B cell (primary cell): ENCODE results near the gene AGPAT3.

ENCODE experiments used
- EZH2 ChIP-seq: IDR thresholded peaks from 2 replicates; pipeline ENCODE4 v1.6.1; 2012; ENCODE audit warnings: borderline replicate concordance, low read depth, mild to moderate bottlenecking, moderate library complexity, low read length; ENCODE audit not compliant: insufficient read depth, poor library complexity, severe bottlenecking
- TF ChIP-seq, protein P1 (sequence below): fragments of 200-600 bp; IDR thresholded peaks from one replicate; pipeline ENCODE4 v1.8.0; 2022; ENCODE audit warnings: antibody characterized with exemption, mild to moderate bottlenecking

DNA sequence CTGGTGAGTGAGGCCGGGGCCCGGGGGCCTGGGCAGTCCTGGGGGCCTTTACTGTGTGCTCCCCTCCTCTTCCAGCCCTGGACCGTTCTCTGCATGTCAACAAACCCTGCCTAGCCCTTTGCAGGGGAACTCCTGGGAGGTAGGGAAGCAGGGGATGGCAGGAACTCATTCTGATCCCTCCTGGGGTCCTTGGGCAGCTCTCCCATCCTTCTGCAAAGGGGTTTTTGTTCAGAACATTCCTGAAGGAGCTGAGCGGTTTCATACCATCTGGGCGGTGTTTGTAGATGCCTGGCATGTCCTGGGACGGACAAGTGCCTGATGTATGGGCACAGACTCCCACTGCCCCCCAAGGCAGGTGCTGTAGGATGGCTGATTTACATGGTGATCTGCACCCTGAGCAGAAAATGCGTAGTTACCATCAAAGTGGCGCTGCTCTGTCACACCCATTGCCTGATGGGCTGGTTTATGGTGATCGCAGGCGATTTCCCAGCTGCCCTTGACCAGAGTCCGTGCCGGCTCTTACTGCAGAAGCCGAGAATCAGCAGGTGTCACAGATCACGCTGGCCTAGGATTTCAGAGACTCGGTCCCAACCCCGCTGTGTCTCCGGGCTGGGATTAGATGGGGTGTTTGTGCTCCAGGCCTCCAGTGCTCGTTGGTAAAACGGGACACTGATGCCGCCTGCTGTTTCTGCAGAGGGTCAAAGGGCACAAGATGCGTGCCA is 75.5 kb downstream of the AGPAT3 start:
- TF ChIP-seq, protein P1, sequence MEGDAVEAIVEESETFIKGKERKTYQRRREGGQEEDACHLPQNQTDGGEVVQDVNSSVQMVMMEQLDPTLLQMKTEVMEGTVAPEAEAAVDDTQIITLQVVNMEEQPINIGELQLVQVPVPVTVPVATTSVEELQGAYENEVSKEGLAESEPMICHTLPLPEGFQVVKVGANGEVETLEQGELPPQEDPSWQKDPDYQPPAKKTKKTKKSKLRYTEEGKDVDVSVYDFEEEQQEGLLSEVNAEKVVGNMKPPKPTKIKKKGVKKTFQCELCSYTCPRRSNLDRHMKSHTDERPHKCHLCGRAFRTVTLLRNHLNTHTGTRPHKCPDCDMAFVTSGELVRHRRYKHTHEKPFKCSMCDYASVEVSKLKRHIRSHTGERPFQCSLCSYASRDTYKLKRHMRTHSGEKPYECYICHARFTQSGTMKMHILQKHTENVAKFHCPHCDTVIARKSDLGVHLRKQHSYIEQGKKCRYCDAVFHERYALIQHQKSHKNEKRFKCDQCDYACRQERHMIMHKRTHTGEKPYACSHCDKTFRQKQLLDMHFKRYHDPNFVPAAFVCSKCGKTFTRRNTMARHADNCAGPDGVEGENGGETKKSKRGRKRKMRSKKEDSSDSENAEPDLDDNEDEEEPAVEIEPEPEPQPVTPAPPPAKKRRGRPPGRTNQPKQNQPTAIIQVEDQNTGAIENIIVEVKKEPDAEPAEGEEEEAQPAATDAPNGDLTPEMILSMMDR, result no peak
- TF ChIP-seq EZH2, result no peak
